Measurements from ENCODE around the gene BCL11B. TPM values are rescaled to one million over a fixed set of nuclear protein-coding genes. Genes with fewer than 3 reads are reported as not detected.

The BCL11B gene
- total and polyA plus RNA-seq, 4 experiments from 2014 or later = 2.6 to 165 (median 87.3) TPM

- CTCF ChIA-PET (ENCODE audit: partially characterized antibody) = no interaction called here
- peak overlapping the region in 1 of 7 donors; percentile 59 for H3K27ac Mint-ChIP-seq
- H3K36me3 Mint-ChIP-seq = peaks cover 0 to 5% of the 10 kb centered on the region in 2 donors
- Histone ChIP-seq H3K4me3 (ENCODE audit: low read length in 2 of 2) (no peak overlapping the region), H3K27me3 (ENCODE audit: insufficient read depth, low read length) (no peaks in the 10 kb centered on the region), H3K27ac (ENCODE audit: low read depth, low read length) (no peak overlapping the region), H3K4me1 (ENCODE audit: insufficient read depth, low read length) (no peaks in the 10 kb centered on the region), H3K9me3 (ENCODE audit: control insufficient read depth in 1 of 2, low read length in 2 of 2) (no peaks in the 10 kb centered on the region), H3K36me3 (ENCODE audit: insufficient read depth, low read length) (no peaks in the 10 kb centered on the region)
- no peaks in the 10 kb centered on the region for H3K27me3 Mint-ChIP-seq
- no peaks in the 10 kb centered on the region for H3K9me3 Mint-ChIP-seq
- DNase-seq = no peak
- intact Hi-C loops (cut with micrococcal nuclease) = no loop called here
- H3K4me1 Mint-ChIP-seq = peaks cover 11 to 25% (median 18%) of the 10 kb centered on the region in 4 donors
- H3K4me3 Mint-ChIP-seq = no peak overlapping the region
- POLR2A ChIA-PET (ENCODE audit: partially characterized antibody) = no interaction called here
Measured at GRCh38 chr14:99134516-99135046, 137.4 kb downstream of the BCL11B start.

DNA sequence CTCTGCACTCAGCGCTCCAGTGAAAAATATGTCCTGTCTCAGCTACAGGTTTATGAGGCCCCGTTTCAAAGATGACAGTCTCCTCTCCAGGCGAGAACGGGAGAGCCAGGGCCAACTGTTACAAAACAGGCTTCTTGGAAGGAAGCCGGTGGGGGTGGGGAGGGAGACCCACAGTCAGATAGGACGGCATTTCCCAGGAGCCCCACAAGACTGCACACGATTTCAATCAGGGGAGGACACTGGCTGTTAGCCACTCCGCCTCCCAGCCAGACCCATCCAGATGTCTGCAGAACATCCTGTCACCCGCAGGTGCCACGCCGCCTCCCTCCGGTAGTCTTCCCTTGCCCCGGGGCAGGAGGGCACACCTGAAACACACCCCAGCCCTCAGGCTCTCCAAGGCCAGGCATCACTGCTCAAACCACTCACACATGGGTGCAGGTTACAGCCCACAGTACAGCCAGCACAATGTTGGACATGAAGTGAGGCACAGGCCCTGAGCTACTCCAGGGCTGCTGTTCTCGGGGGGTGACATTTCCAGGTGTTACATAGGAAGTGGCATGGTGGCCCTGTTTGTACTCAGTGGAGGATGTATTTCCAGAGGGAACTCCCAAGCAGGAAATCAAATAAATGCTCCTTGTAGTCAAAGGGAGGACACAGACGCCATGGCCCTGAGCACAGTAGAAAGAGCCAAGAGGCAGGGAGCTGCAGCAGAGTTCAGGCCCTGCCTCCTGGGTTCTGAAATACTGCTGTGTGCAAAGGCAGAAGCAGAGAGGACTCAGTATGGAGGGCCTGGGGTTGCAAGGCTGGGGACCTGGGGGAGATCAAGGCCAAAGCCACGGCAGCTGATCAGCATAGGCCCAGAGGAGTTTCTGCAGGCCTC is 138.1 kb downstream of the BCL11B start:
- H3K9me3 Mint-ChIP-seq = no peaks in the 10 kb centered on the region
- H3K4me1 Mint-ChIP-seq = peaks cover 14 to 32% (median 23%) of the 10 kb centered on the region in 4 donors
- no peaks in the 10 kb centered on the region for H3K36me3 ChIP-seq (ENCODE audit: insufficient read depth, low read length)
- H3K27me3 ChIP-seq (ENCODE audit: insufficient read depth, low read length) = no peaks in the 10 kb centered on the region
- H3K4me1 ChIP-seq (ENCODE audit: insufficient read depth, low read length) = no peaks in the 10 kb centered on the region
- ChIA-PET POLR2A (ENCODE audit: partially characterized antibody) (no interaction called here), CTCF (ENCODE audit: partially characterized antibody) (no interaction called here)
- H3K9me3 ChIP-seq (ENCODE audit: control insufficient read depth in 1 of 2, low read length in 2 of 2) = no peaks in the 10 kb centered on the region
- no peaks in the 10 kb centered on the region for H3K27me3 Mint-ChIP-seq
- no peak overlapping the region for H3K27ac Mint-ChIP-seq
- no peak overlapping the region for H3K4me3 Mint-ChIP-seq
- intact Hi-C loops (cut with micrococcal nuclease) = no loop called here
- no peak overlapping the region for H3K27ac ChIP-seq (ENCODE audit: low read depth, low read length)
- H3K36me3 Mint-ChIP-seq = peaks cover 0 to 7% of the 10 kb centered on the region in 2 donors
- H3K4me3 ChIP-seq (ENCODE audit: low read length in 2 of 2) = no peak overlapping the region
- DNase-seq = no peak

- no peaks in the 10 kb centered on the region for H3K27me3 Mint-ChIP-seq
- H3K27ac Mint-ChIP-seq = no peak overlapping the region
- no peaks in the 10 kb centered on the region for H3K27me3 ChIP-seq (ENCODE audit: insufficient read depth, low read length)
Measured at GRCh38 chr14:99132821-99133635, 139.0 kb downstream of the BCL11B start.

GRCh38 chr14:99131632-99132271 is 140.2 kb downstream of the BCL11B start:
- POLR2A ChIA-PET (ENCODE audit: partially characterized antibody) = no interaction called here
- H3K4me1 Mint-ChIP-seq = peaks cover 9 to 27% (median 18%) of the 10 kb centered on the region in 4 donors
- H3K4me1 ChIP-seq (ENCODE audit: insufficient read depth, low read length) = no peaks in the 10 kb centered on the region
- no peak overlapping the region for H3K4me3 ChIP-seq (ENCODE audit: low read length in 2 of 2)
- peak overlapping the region in 1 of 7 donors; percentile 62 for H3K27ac Mint-ChIP-seq
- no peak for DNase-seq
- no peaks in the 10 kb centered on the region for H3K27me3 Mint-ChIP-seq
- H3K27me3 ChIP-seq (ENCODE audit: insufficient read depth, low read length) = no peaks in the 10 kb centered on the region
- CTCF ChIA-PET (ENCODE audit: partially characterized antibody) = no interaction called here
- H3K9me3 Mint-ChIP-seq = no peaks in the 10 kb centered on the region
- H3K36me3 Mint-ChIP-seq = peaks cover 0 to 7% of the 10 kb centered on the region in 2 donors
- intact Hi-C loops (cut with micrococcal nuclease) = no loop called here
- no peaks in the 10 kb centered on the region for H3K36me3 ChIP-seq (ENCODE audit: insufficient read depth, low read length)
- H3K27ac ChIP-seq (ENCODE audit: low read depth, low read length) = no peak overlapping the region
- no peak overlapping the region for H3K4me3 Mint-ChIP-seq
- H3K9me3 ChIP-seq (ENCODE audit: control insufficient read depth in 1 of 2, low read length in 2 of 2) = no peaks in the 10 kb centered on the region

More at GRCh38 chr14:99132821-99133635, 139.0 kb downstream of the BCL11B start:
- DNase-seq = no peak
- Histone ChIP-seq H3K36me3 (ENCODE audit: insufficient read depth, low read length) (no peaks in the 10 kb centered on the region), H3K4me3 (ENCODE audit: low read length in 2 of 2) (no peak overlapping the region), H3K27ac (ENCODE audit: low read depth, low read length) (no peak overlapping the region), H3K9me3 (ENCODE audit: control insufficient read depth in 1 of 2, low read length in 2 of 2) (no peaks in the 10 kb centered on the region), H3K4me1 (ENCODE audit: insufficient read depth, low read length) (no peaks in the 10 kb centered on the region)
- Mint-ChIP-seq H3K9me3 (no peaks in the 10 kb centered on the region), H3K4me3 (no peak overlapping the region), H3K36me3 (peaks cover 0 to 7% of the 10 kb centered on the region in 2 donors), H3K4me1 (peaks cover 13 to 33% (median 22%) of the 10 kb centered on the region in 4 donors)
- ChIA-PET POLR2A (ENCODE audit: partially characterized antibody) (no interaction called here), CTCF (ENCODE audit: partially characterized antibody) (no interaction called here)
- intact Hi-C loops (cut with micrococcal nuclease) = no loop called here

DNA sequence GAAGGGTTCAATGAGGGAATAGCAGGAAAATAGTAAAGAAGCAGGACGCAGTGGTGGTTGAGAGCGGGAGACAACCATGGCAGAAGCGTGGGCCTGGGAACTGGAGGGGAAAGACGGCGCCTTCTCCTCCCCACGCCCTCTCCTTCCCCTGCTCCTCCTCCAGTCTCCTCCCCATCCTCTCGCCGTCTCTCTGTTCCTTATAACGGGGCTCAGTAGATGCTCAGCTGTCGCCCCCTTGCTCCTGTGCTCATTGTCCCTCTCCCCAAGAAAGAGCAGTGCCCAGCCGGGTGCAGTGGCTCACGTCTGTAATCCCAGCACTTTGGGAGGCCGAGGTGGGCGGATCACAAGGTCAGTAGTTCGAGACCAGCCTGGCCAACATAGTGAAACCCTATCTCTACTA is 142.0 kb downstream of the BCL11B start:
- no peaks in the 10 kb centered on the region for H3K27me3 Mint-ChIP-seq
- intact Hi-C loops (cut with micrococcal nuclease) = no loop called here
- peaks cover 8% of the 10 kb centered on the region for H3K4me1 ChIP-seq (ENCODE audit: insufficient read depth, low read length)
- POLR2A ChIA-PET (ENCODE audit: partially characterized antibody) = no interaction called here
- no peak overlapping the region for H3K4me3 ChIP-seq (ENCODE audit: low read length in 2 of 2)
- no peaks in the 10 kb centered on the region for H3K27me3 ChIP-seq (ENCODE audit: insufficient read depth, low read length)
- CTCF ChIA-PET (ENCODE audit: partially characterized antibody) = no interaction called here
- H3K27ac Mint-ChIP-seq = peak overlapping the region in 1 of 7 donors; percentile 74
- no peak overlapping the region for H3K27ac ChIP-seq (ENCODE audit: low read depth, low read length)
- H3K36me3 Mint-ChIP-seq = peaks cover 0 to 11% of the 10 kb centered on the region in 2 donors
- DNase-seq = no peak
- H3K9me3 Mint-ChIP-seq = no peaks in the 10 kb centered on the region
- H3K9me3 ChIP-seq (ENCODE audit: control insufficient read depth in 1 of 2, low read length in 2 of 2) = no peaks in the 10 kb centered on the region
- no peak overlapping the region for H3K4me3 Mint-ChIP-seq
- H3K36me3 ChIP-seq (ENCODE audit: insufficient read depth, low read length) = no peaks in the 10 kb centered on the region
- H3K4me1 Mint-ChIP-seq = peaks cover 13 to 35% (median 23%) of the 10 kb centered on the region in 4 donors

- H3K27ac Mint-ChIP-seq = peak overlapping the region in 4 of 7 donors; percentile 17 to 78 (median 56)
Measured at GRCh38 chr14:99129211-99129696, 142.7 kb downstream of the BCL11B start.

More at GRCh38 chr14:99129211-99129696, 142.7 kb downstream of the BCL11B start:
- H3K36me3 Mint-ChIP-seq = peaks cover 0 to 12% of the 10 kb centered on the region in 2 donors
- Histone ChIP-seq H3K36me3 (ENCODE audit: insufficient read depth, low read length) (no peaks in the 10 kb centered on the region), H3K27ac (ENCODE audit: low read depth, low read length) (no peak overlapping the region), H3K4me1 (ENCODE audit: insufficient read depth, low read length) (peaks cover 8% of the 10 kb centered on the region), H3K9me3 (ENCODE audit: control insufficient read depth in 1 of 2, low read length in 2 of 2) (no peaks in the 10 kb centered on the region), H3K4me3 (ENCODE audit: low read length in 2 of 2) (no peak overlapping the region), H3K27me3 (ENCODE audit: insufficient read depth, low read length) (no peaks in the 10 kb centered on the region)
- no peak for DNase-seq
- intact Hi-C loops (cut with micrococcal nuclease) = no loop called here
- no peaks in the 10 kb centered on the region for H3K9me3 Mint-ChIP-seq
- H3K4me3 Mint-ChIP-seq = peak overlapping the region in 1 of 8 donors; percentile 16
- peaks cover 13 to 35% (median 22%) of the 10 kb centered on the region in 4 donors for H3K4me1 Mint-ChIP-seq
- ChIA-PET POLR2A (ENCODE audit: partially characterized antibody) (no interaction called here), CTCF (ENCODE audit: partially characterized antibody) (no interaction called here)
- H3K27me3 Mint-ChIP-seq = no peaks in the 10 kb centered on the region
